SIG-M5 treated with dmso at 0.1 percent for 504 hours (cell line): ENCODE data around the gene ASMTL.
"Not testable (repeated sequence)": the region's sequence is repeated elsewhere in the genome, so short reads cannot be mapped to it uniquely, and the experiment has no call there.

ENCODE experiments used
- DNase-seq: peaks from one replicate; lab custom pipeline; 2025; ENCODE audit not compliant: unreplicated experiment; lab: John Stamatoyannopoulos, UW

The ASMTL gene

DNA sequence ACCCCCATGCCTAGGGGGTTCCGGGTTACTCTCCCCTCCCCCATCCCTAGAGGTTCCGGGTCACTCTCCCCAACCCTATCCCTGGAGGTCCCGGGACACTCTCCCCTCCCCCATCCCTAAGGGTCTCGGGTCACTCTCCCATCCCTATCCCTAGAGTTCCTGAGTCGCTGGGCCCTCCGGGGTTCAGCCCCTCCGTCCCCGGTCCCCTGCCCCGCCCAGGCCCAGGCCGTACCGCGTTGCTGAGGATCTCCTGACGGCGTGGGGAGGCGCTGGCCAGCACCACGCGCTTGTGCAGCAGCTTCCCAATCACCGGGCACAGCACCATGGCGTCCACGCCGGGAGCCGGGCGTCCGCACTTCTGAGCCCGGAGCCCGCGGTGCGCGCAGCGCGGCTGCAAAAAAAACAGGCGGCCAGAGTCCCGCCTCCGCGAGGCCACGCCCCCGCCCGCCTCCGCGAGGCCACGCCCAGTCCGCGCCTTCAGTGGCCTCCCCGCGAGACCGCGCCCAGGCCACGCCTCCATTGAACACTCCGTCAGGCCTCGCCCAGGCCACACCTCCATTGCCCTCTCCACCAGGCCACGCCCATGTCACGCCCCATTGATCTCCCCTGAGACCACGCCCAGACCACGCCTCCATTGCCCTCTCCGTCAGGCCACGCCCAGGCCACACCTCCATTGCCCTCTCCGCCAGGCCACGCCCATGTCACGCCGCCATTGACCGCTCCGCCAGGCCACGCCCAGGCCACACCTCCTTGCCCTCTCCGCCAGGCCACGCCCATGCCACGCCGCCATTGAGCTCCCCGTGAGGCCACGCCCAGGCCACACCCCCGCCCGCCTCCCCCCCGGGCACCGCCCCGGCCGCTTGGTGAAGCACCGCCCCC is at the start of gene ASMTL:
ASMTL (minus strand) TSS at position 394 of the 879 bp plus-strand sequence; CDS start at position 325, 69 bp downstream.
- no peak for DNase-seq

GRCh38 chrX:1502241-1502640 is 49.5 kb upstream of the ASMTL start:
- peak; percentile 26 for DNase-seq

- no peak for DNase-seq
These were observed 48.3 kb upstream of the ASMTL start for GRCh38 chrX:1500701-1501624.

DNA sequence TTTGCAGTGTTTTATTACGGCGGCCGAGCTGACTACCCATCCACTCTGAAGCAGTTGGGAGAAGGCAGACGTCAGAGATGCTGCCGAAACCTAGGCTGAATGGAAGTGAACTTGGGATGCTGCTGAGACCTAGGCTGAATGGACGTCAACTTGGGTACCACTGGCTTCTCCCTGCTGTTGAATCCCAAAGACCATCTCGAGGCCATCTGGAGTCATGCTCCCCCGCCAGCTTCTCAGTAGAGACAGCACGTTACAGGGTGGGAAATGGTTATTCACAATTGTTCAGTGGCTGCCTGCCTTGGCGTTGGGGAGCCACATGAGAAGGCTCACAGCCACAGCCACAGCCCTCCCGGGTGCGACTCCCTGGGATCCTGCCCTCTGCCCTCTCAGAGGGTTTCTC is 43.4 kb upstream of the ASMTL start:
- DNase-seq, result no peak

DNA sequence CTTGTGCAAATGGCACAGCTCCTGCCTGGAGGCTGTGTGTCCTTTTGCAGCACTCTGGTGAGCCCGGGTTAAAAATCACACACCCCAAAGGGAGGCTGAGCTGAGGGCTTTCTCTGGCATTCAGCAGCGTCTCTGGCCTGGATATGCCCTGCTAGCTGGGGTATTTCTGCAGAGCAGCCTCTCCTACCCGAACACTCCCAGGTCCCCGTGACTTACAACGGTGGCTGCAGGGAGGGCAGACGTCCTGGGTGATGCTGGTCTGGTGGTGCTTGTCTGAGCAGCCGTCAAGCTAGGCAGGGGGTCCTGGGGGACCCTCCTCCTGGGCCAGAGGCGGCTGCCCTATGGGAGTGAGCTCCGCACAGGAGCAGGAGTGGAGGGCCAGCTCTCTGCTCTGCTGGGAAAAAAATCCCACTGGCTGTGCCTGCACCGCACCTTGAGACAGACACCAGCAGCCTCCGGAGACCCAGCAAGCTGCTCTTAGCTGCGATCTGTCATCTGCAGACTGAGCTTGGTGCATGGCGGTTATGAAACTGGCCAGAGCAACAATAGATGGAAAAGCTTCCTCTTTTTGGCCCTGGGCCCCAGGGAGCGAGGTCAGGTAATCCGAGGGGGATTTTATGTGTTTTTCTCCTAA is 41.3 kb upstream of the ASMTL start:
- peak; percentile 20 for DNase-seq

DNA sequence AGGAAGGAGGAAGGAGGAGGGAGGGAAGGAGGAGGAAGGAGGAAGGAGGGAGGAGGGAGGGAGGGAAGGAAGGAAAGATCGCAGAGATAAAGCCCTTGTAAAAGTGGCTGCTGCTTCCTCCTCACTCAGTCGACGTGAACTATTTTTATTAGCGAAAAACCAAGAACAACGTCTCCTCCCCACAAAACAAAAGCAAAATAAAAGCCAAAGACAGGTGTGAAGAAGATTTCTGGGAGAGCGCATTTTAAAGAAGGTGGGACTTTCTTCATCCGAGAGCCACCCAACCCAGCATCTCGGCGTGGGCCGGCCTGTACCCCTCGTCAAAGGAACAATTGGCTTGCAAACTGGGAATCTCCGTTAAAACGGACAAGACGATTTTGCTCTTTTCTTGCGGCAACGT is 40.7 kb upstream of the ASMTL start:
- no peak for DNase-seq

DNA sequence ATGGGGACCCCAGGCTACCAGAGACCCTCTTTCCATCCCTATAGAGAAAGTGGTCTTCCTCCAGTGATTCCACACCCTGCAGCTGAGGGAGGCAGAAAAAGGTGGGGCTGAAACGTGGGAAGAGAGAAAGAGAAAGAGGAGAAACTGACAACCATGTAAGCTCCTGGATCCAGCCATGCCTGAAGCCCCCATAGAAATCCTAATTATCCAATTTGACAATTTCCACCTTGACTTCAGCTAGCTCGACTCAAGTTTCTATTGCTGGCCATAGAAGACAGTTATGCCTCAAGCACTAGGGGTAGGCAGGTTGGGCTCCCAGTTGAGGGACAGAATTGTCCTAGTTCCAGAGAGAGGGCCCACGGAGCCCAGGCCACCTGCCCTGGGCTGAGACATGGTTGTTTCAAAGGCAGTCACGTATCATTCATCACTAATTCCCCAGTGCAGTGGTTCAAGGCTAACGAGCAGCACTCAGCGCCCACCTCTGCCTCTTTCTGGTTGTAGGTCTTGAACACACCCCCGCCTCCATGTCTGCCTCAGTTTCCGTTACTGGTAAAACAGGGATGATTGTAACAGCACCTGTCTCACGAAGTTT is 39.8 kb upstream of the ASMTL start:
- DNase-seq, result no peak

- DNase-seq, result no peak
These were observed 39.2 kb upstream of the ASMTL start for GRCh38 chrX:1491851-1492349.

- DNase-seq, result not testable (repeated sequence)
These were observed 38.5 kb upstream of the ASMTL start for GRCh38 chrX:1491248-1491647.

GRCh38 chrX:1490723-1491122 is 38.0 kb upstream of the ASMTL start:
- DNase-seq, result not testable (repeated sequence)

GRCh38 chrX:1489354-1489753 is 36.6 kb upstream of the ASMTL start:
- not testable (repeated sequence) for DNase-seq

DNA sequence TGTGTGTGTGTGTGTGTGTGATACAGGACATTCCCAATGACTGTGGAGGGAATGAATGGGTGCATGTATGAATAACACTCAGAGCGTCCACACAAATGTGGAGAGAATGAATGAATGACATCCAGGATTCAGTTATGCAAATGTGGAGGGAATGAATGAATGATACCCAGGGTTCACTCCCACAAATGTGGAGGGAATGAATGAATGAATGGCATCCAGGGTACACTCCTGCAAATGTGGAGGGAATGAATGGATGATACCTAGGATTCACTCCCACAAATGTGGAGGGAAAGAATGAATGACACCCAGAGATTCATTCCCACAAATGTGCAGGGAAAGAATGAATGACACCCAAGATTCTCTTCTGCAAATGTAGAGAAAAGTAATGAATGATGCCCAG is 36.0 kb upstream of the ASMTL start:
- DNase-seq, result no peak

DNA sequence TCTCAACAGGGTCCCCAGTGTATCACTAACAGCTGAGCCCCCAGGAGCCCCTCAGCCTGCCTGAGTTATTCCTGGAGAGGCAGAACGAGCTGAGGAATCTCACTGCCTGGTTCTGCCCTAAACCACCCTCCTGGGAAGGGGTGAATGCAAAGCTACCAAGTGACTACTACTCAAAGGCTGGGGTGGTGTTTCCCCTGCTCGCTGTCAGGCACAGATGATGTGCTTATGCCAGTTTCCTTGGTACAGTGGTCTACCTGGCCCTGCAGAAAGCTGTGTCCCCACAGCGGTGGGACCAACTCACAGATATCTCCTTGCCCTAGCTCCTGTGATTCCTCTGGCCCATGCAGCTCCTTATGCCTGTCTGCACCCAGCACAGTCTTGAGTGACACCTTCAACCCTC is 35.4 kb upstream of the ASMTL start:
- no peak for DNase-seq

- DNase-seq, result no peak
These were observed 34.7 kb upstream of the ASMTL start for GRCh38 chrX:1487401-1487800.

GRCh38 chrX:1486749-1487361 is 34.1 kb upstream of the ASMTL start:
- no peak for DNase-seq

DNA sequence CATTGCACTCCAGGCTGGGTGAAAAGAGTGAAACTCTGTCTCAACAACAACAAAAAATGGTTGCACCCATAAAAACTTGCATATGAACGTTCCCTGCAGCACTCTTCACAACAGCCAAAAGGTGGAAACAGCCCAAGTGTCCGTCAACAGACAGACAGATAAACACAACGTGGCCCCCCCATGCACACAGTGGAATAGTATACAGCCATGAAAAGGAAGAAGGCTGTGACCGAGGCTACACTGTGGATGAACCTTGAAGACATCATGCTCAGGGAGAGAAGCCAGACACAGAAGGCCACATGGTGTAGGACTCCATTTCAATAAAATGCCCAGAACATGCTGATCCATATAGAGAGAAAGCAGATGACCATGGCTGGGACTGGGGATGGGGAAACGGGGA is 33.5 kb upstream of the ASMTL start:
- no peak for DNase-seq

GRCh38 chrX:1485033-1485432 is 32.3 kb upstream of the ASMTL start:
- no peak for DNase-seq

DNA sequence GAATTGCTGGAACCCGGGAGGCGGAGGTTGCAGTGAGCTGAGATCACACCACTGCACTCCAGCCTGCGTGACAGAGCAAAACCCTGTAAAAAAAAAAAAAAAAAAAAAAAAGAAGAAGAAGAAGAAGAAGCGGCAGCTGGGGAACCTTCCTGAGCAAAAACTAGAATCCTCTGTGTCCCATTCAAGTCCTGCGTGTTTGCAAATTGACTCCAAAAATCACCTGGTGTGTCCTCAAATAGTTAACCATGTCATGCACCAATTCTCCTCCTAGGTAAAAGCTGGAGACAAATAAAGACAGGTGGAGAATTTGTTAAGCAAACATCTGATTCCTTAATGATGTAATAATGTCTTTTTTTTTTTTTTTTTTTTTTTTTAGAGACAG is 31.9 kb upstream of the ASMTL start:
- DNase-seq, result no peak

GRCh38 chrX:1483843-1484637 is 31.3 kb upstream of the ASMTL start:
- DNase-seq, result no peak

- DNase-seq, result not testable (repeated sequence)
These were observed 29.8 kb upstream of the ASMTL start for GRCh38 chrX:1482530-1482928.
